ENCODE measurements around the gene USP24. TPM values are rescaled to one million over a fixed set of nuclear protein-coding genes. Genes with fewer than 3 reads are reported as not detected.

USP24 gene
- total RNA-seq, 2 experiments from 2014 or later: 37.5 to 39.9 TPM

GRCh38 chr1:55062801-55063576 lies 152.2 kb downstream of the USP24 start:
- H3K4me3 Mint-ChIP-seq: no peak overlapping the region
- H3K36me3 Mint-ChIP-seq (ENCODE audit: low read depth): peaks cover 12% of the 10 kb centered on the region
- CTCF ChIA-PET: interaction anchor here (1.2 to 1.5 kb wide), 2 partner anchors 41 to 67 kb away, joined by 3 to 4 read pairs; no protein-coding TSS in a partner anchor
- no peak overlapping the region for H3K27ac Mint-ChIP-seq
- H3K27me3 Mint-ChIP-seq: no peaks in the 10 kb centered on the region
- no peak for DNase-seq
- H3K9me3 Mint-ChIP-seq: no peaks in the 10 kb centered on the region
- peaks cover 11% of the 10 kb centered on the region for H3K4me1 Mint-ChIP-seq
- POLR2A ChIA-PET: no interaction called here

- DNase-seq: no peak
- H3K4me1 Mint-ChIP-seq: peaks cover 11% of the 10 kb centered on the region
- H3K27ac Mint-ChIP-seq: no peak overlapping the region
- ChIA-PET POLR2A (no interaction called here), CTCF (interaction anchor here (1.3 kb wide), 1 partner anchor 13 kb away, joined by 4 read pairs; no protein-coding TSS in a partner anchor)
- peaks cover 5% of the 10 kb centered on the region for H3K36me3 Mint-ChIP-seq (ENCODE audit: low read depth)
- H3K27me3 Mint-ChIP-seq: no peaks in the 10 kb centered on the region
- no peaks in the 10 kb centered on the region for H3K9me3 Mint-ChIP-seq
- H3K4me3 Mint-ChIP-seq: no peak overlapping the region
Observed at GRCh38 chr1:55061706-55062321, 153.3 kb downstream of the USP24 start.

GRCh38 chr1:55061000-55061705 lies 154.0 kb downstream of the USP24 start:
- Mint-ChIP-seq H3K9me3 (no peaks in the 10 kb centered on the region), H3K4me3 (no peak overlapping the region), H3K27me3 (no peaks in the 10 kb centered on the region), H3K36me3 (ENCODE audit: low read depth) (peaks cover 3% of the 10 kb centered on the region), H3K4me1 (peaks cover 11% of the 10 kb centered on the region), H3K27ac (no peak overlapping the region)
- no peak for DNase-seq
- ChIA-PET POLR2A (no interaction called here), CTCF (interaction anchor here (1.3 kb wide), 1 partner anchor 13 kb away, joined by 4 read pairs; no protein-coding TSS in a partner anchor)

- POLR2A ChIA-PET: no interaction called here
- no peaks in the 10 kb centered on the region for H3K9me3 Mint-ChIP-seq
- DNase-seq: no peak
- no peak overlapping the region for H3K4me3 Mint-ChIP-seq
- CTCF ChIA-PET: interaction anchor here (0.6 to 1.3 kb wide), 6 partner anchors 8 to 46 kb away, joined by 3 to 5 read pairs (median 4); no protein-coding TSS in a partner anchor
- no peaks in the 10 kb centered on the region for H3K27me3 Mint-ChIP-seq
- peaks cover 11% of the 10 kb centered on the region for H3K4me1 Mint-ChIP-seq
- H3K27ac Mint-ChIP-seq: peak overlapping the region; percentile 33
- H3K36me3 Mint-ChIP-seq (ENCODE audit: low read depth): no peaks in the 10 kb centered on the region
Observed at GRCh38 chr1:55060133-55060999, 154.8 kb downstream of the USP24 start.

- Mint-ChIP-seq H3K4me3 (no peak overlapping the region), H3K27ac (no peak overlapping the region), H3K36me3 (ENCODE audit: low read depth) (no peaks in the 10 kb centered on the region), H3K9me3 (no peaks in the 10 kb centered on the region), H3K4me1 (peaks cover 11% of the 10 kb centered on the region), H3K27me3 (no peaks in the 10 kb centered on the region)
- POLR2A ChIA-PET: no interaction called here
- no peak for DNase-seq
- CTCF ChIA-PET: interaction anchor here (0.6 to 1.2 kb wide), 5 partner anchors 9 to 45 kb away, joined by 3 to 5 read pairs (median 4); no protein-coding TSS in a partner anchor
Observed at GRCh38 chr1:55059302-55060132, 155.6 kb downstream of the USP24 start.

GRCh38 chr1:55057956-55058298 lies 157.2 kb downstream of the USP24 start:
- POLR2A ChIA-PET: no interaction called here
- no peaks in the 10 kb centered on the region for H3K27me3 Mint-ChIP-seq

GRCh38 chr1:55057270-55057955 lies 157.8 kb downstream of the USP24 start:
- Mint-ChIP-seq H3K4me1 (peaks cover 11% of the 10 kb centered on the region), H3K27me3 (no peaks in the 10 kb centered on the region), H3K36me3 (ENCODE audit: low read depth) (no peaks in the 10 kb centered on the region), H3K9me3 (no peaks in the 10 kb centered on the region), H3K27ac (no peak overlapping the region), H3K4me3 (no peak overlapping the region)
- CTCF ChIA-PET: no interaction called here
- POLR2A ChIA-PET: no interaction called here
- no peak for DNase-seq

More at GRCh38 chr1:55057956-55058298, 157.2 kb downstream of the USP24 start:
- DNase-seq: no peak
- Mint-ChIP-seq H3K36me3 (ENCODE audit: low read depth) (no peaks in the 10 kb centered on the region), H3K4me3 (no peak overlapping the region), H3K9me3 (no peaks in the 10 kb centered on the region), H3K4me1 (peaks cover 11% of the 10 kb centered on the region), H3K27ac (no peak overlapping the region)
- CTCF ChIA-PET: no interaction called here

- POLR2A ChIA-PET: no interaction called here
- no peak for DNase-seq
- no peak overlapping the region for H3K27ac Mint-ChIP-seq
- H3K36me3 Mint-ChIP-seq (ENCODE audit: low read depth): no peaks in the 10 kb centered on the region
- CTCF ChIA-PET: no interaction called here
- no peaks in the 10 kb centered on the region for H3K27me3 Mint-ChIP-seq
- peaks cover 11% of the 10 kb centered on the region for H3K4me1 Mint-ChIP-seq
- H3K9me3 Mint-ChIP-seq: no peaks in the 10 kb centered on the region
- H3K4me3 Mint-ChIP-seq: no peak overlapping the region
Observed at GRCh38 chr1:55056632-55056992, 158.6 kb downstream of the USP24 start.

- Mint-ChIP-seq H3K27me3 (no peaks in the 10 kb centered on the region), H3K4me3 (no peak overlapping the region), H3K27ac (no peak overlapping the region), H3K9me3 (no peaks in the 10 kb centered on the region), H3K36me3 (ENCODE audit: low read depth) (no peaks in the 10 kb centered on the region), H3K4me1 (peaks cover 11% of the 10 kb centered on the region)
- no peak for DNase-seq
- CTCF ChIA-PET: no interaction called here
- POLR2A ChIA-PET: no interaction called here
Observed at GRCh38 chr1:55055951-55056631, 159.1 kb downstream of the USP24 start.

GRCh38 chr1:55055084-55055882 lies 159.9 kb downstream of the USP24 start:
- CTCF ChIA-PET: interaction anchor here (1.0 to 1.1 kb wide), 2 partner anchors 11 to 18 kb away, joined by 3 to 4 read pairs; no protein-coding TSS in a partner anchor

More at GRCh38 chr1:55055084-55055882, 159.9 kb downstream of the USP24 start:
- no peaks in the 10 kb centered on the region for H3K27me3 Mint-ChIP-seq
- DNase-seq: no peak
- POLR2A ChIA-PET: no interaction called here
- no peak overlapping the region for H3K4me3 Mint-ChIP-seq
- no peaks in the 10 kb centered on the region for H3K36me3 Mint-ChIP-seq (ENCODE audit: low read depth)
- H3K4me1 Mint-ChIP-seq: peaks cover 3% of the 10 kb centered on the region
- H3K9me3 Mint-ChIP-seq: no peaks in the 10 kb centered on the region
- no peak overlapping the region for H3K27ac Mint-ChIP-seq

Measured in activated CD4-positive, alpha-beta T cell treated with anti-CD3 and anti-CD28 coated beads, Interleukin-2, amount 10 ng/mL, durations not matched to agents 7 days and 5 days (primary cell).